NK-92 treated with Interleukin-12 subunit alpha and Interleukin-12 subunit beta, amount 100 ng/mL, for 24 hours (cell line): ENCODE measurements around the gene ACSL6.

Experiments used
- DNase-seq: peaks from one replicate; lab custom pipeline; 2025; lab: John Stamatoyannopoulos, UW

Gene ACSL6

GRCh38 chr5:131979816-131980215 lies 31.6 kb downstream of the ACSL6 start:
- DNase-seq: no peak

- DNase-seq: no peak
These were observed 34.2 kb downstream of the ACSL6 start for GRCh38 chr5:131977212-131977604.

GRCh38 chr5:131976414-131977211 lies 34.8 kb downstream of the ACSL6 start:
- DNase-seq: no peak

- DNase-seq: no peak
These were observed 36.3 kb downstream of the ACSL6 start for GRCh38 chr5:131974956-131975726.

GRCh38 chr5:131974622-131974955 lies 36.9 kb downstream of the ACSL6 start:
- DNase-seq: no peak

- DNase-seq: no peak
These were observed 37.4 kb downstream of the ACSL6 start for GRCh38 chr5:131974016-131974415.

- no peak for DNase-seq
These were observed 38.3 kb downstream of the ACSL6 start for GRCh38 chr5:131973089-131973712.

- DNase-seq: no peak
These were observed 43.0 kb downstream of the ACSL6 start for GRCh38 chr5:131968396-131968954.

- DNase-seq: no peak
These were observed 44.9 kb downstream of the ACSL6 start for GRCh38 chr5:131966551-131966950.

GRCh38 chr5:131965826-131966415 lies 45.5 kb downstream of the ACSL6 start:
- no peak for DNase-seq

GRCh38 chr5:131959906-131960305 lies 51.6 kb downstream of the ACSL6 start:
- DNase-seq: no peak

- no peak for DNase-seq
These were observed 52.3 kb downstream of the ACSL6 start for GRCh38 chr5:131959136-131959535.

GRCh38 chr5:131957721-131958441 lies 53.6 kb downstream of the ACSL6 start:
- no peak for DNase-seq

- no peak for DNase-seq
These were observed 57.5 kb downstream of the ACSL6 start for GRCh38 chr5:131953969-131954368.

- DNase-seq: no peak
These were observed 59.1 kb downstream of the ACSL6 start for GRCh38 chr5:131952301-131952857.

GRCh38 chr5:131950706-131951105 lies 60.8 kb downstream of the ACSL6 start:
- no peak for DNase-seq

- no peak for DNase-seq
These were observed 64.0 kb downstream of the ACSL6 start for GRCh38 chr5:131947445-131947844.

GRCh38 chr5:131945551-131946168 lies 65.8 kb downstream of the ACSL6 start, which contains the start of gene MEIKIN:
MEIKIN (minus strand) TSS chr5:131945663; CDS start chr5:131945505, 158 bp downstream.
- DNase-seq: no peak

- DNase-seq: no peak
These were observed 66.5 kb downstream of the ACSL6 start for GRCh38 chr5:131944702-131945550.

GRCh38 chr5:131943916-131944315 lies 67.5 kb downstream of the ACSL6 start:
- DNase-seq: no peak
